ENCODE measurements around the gene AAMP.

GRCh38 chr2:218272531-218273212 lies 2.7 kb upstream of the AAMP start:
- TF ChIP-seq USF1 (IDR thresholded peaks at IDR 0.05) (no peak), CREB1 (IDR thresholded peaks at IDR 0.05; ENCODE audit: low read depth) (no peak), YY1 (IDR thresholded peaks at IDR 0.05; ENCODE audit: low read depth) (no peak), REST (IDR thresholded peaks at IDR 0.05; ENCODE audit: low read depth) (no peak), RAD21 (IDR thresholded peaks at IDR 0.05; ENCODE audit: low read depth) (peak; percentile 93), MAX (IDR thresholded peaks at IDR 0.05) (no peak), ZBTB7A (IDR thresholded peaks at IDR 0.05; ENCODE audit: low read depth) (no peak), EGR1 (IDR thresholded peaks at IDR 0.05) (no peak), NFIC (IDR thresholded peaks at IDR 0.05) (peak; percentile 78), TCF12 (IDR thresholded peaks at IDR 0.05; ENCODE audit: low read depth) (no peak), TEAD4 (IDR thresholded peaks at IDR 0.05) (no peak), EP300 (IDR thresholded peaks at IDR 0.05; ENCODE audit: borderline replicate concordance) (no peak), FOXM1 (IDR thresholded peaks at IDR 0.05; ENCODE audit: borderline replicate concordance, low read depth) (no peak), TAF1 (IDR thresholded peaks at IDR 0.05; ENCODE audit: low read depth) (no peak)
